MCF 10A (cell line): Measurements from ENCODE around the gene PBX1. TPM values are rescaled to one million over a fixed set of nuclear protein-coding genes. Genes with fewer than 3 reads are reported as not detected.

Experiments
- BruUV-seq: library from RNA; stranded (reverse); fragments of 400-500 nt; replicated peaks from 2 replicates; lab custom pipeline; 2021; lab: Mats Ljungman, UMichigan
- CTCF ChIA-PET: fragments of 300-600 bp; sonication (Branson Sonifier 250); formaldehyde crosslinking; extraction: SDS; loops from one replicate; lab custom pipeline; 2021; ENCODE audit warnings: antibody characterized with exemption, inconsistent platforms; lab: Yijun Ruan, JAX
- POLR2A ChIA-PET: fragments of 300-600, 350-650 bp; sonication (Branson Sonifier 250); formaldehyde crosslinking; extraction: SDS; loops from one replicate; lab custom pipeline; 2020; ENCODE audit warnings: antibody characterized with exemption, inconsistent platforms; lab: Yijun Ruan, JAX
- DNase-seq: peaks from one replicate; pipeline ENCODE4 v3.0.0-alpha.2; 2018; ENCODE audit not compliant: unreplicated experiment
- H3K27ac Mint-ChIP-seq: one replicate; pipeline ENCODE4 v1.8.0; 2022; ENCODE audit warnings: mild to moderate bottlenecking, low read depth, mixed read lengths; ENCODE audit not compliant: unreplicated experiment
- H3K27me3 Mint-ChIP-seq: one replicate; pipeline ENCODE4 v1.8.0; 2022; ENCODE audit warnings: mixed read lengths; ENCODE audit not compliant: insufficient read depth, unreplicated experiment
- H3K36me3 Mint-ChIP-seq: one replicate; pipeline ENCODE4 v1.8.0; 2022; ENCODE audit warnings: mild to moderate bottlenecking, moderate library complexity, mixed read lengths; ENCODE audit not compliant: insufficient read depth, unreplicated experiment
- H3K4me1 Mint-ChIP-seq: one replicate; pipeline ENCODE4 v1.8.0; 2022; ENCODE audit warnings: mixed read lengths; ENCODE audit not compliant: insufficient read depth, unreplicated experiment
- H3K4me3 Mint-ChIP-seq: one replicate; pipeline ENCODE4 v1.8.0; 2022; ENCODE audit warnings: mild to moderate bottlenecking, moderate library complexity, mixed read lengths; ENCODE audit not compliant: unreplicated experiment
- H3K9me3 Mint-ChIP-seq: one replicate; pipeline ENCODE4 v1.8.0; 2022; ENCODE audit warnings: mixed read lengths; ENCODE audit not compliant: unreplicated experiment
- CTCF ChIP-seq: fragments of 200-600 bp; IDR thresholded peaks from one replicate; pipeline ENCODE4 v1.8.0; 2022; ENCODE audit warnings: antibody characterized with exemption, mild to moderate bottlenecking; ENCODE audit not compliant: unreplicated experiment
- intact Hi-C: fragments of 100-400 bp; cut with micrococcal nuclease; formaldehyde crosslinking; loops from 2 replicates; pipeline ENCODE4 v1.14.1; 2022
- total RNA-seq: library from RNA; stranded (reverse); gene quantifications from 2 replicates; pipeline ENCODE4 v1.2.3, GENCODE V29; 2022

Gene PBX1
- total RNA-seq, 1 experiment from 2014 or later, result 5.8 TPM

GRCh38 chr1:164745736-164746135, 186.8 kb downstream of the PBX1 start:
- H3K9me3 Mint-ChIP-seq, result no peaks in the 10 kb centered on the region
- no peak overlapping the region for H3K4me3 Mint-ChIP-seq
- TF ChIP-seq CTCF, result no peak
- H3K27ac Mint-ChIP-seq, result peak overlapping the region; percentile 23
- intact Hi-C loops, result no loop called here
- H3K27me3 Mint-ChIP-seq, result no peaks in the 10 kb centered on the region
- no peak for DNase-seq
- CTCF ChIA-PET, result interaction anchor here (0.7 to 1.8 kb wide), 3 partner anchors 9 to 22 kb away, joined by 3 to 5 read pairs (median 4); no protein-coding TSS in a partner anchor
- no TSS peak for BruUV-seq
- H3K4me1 Mint-ChIP-seq, result no peaks in the 10 kb centered on the region
- H3K36me3 Mint-ChIP-seq, result no peaks in the 10 kb centered on the region
- POLR2A ChIA-PET, result interaction anchor here (0.7 to 1.1 kb wide), 3 partner anchors 9 to 1410 kb away, joined by 3 read pairs; no protein-coding TSS in a partner anchor

GRCh38 chr1:164746632-164747031, 187.6 kb downstream of the PBX1 start:
- no peak for DNase-seq
- BruUV-seq, result no TSS peak
- H3K4me1 Mint-ChIP-seq, result no peaks in the 10 kb centered on the region
- H3K36me3 Mint-ChIP-seq, result no peaks in the 10 kb centered on the region
- no peak overlapping the region for H3K27ac Mint-ChIP-seq
- H3K9me3 Mint-ChIP-seq, result no peaks in the 10 kb centered on the region
- H3K27me3 Mint-ChIP-seq, result no peaks in the 10 kb centered on the region
- intact Hi-C loops, result no loop called here
- CTCF ChIA-PET, result interaction anchor here (0.5 to 1.2 kb wide), 4 partner anchors 8 to 169 kb away, joined by 3 read pairs; no protein-coding TSS in a partner anchor
- POLR2A ChIA-PET, result interaction anchor here (0.7 to 2.6 kb wide), 6 partner anchors 9 to 1250 kb away, joined by 3 to 8 read pairs (median 3); no protein-coding TSS in a partner anchor
- TF ChIP-seq CTCF, result no peak
- H3K4me3 Mint-ChIP-seq, result no peak overlapping the region

- Mint-ChIP-seq H3K27me3 (no peaks in the 10 kb centered on the region), H3K4me3 (no peak overlapping the region), H3K4me1 (peaks cover 8% of the 10 kb centered on the region), H3K9me3 (no peaks in the 10 kb centered on the region), H3K36me3 (no peaks in the 10 kb centered on the region), H3K27ac (peak overlapping the region; percentile 17)
- DNase-seq, result peak; percentile 78
- BruUV-seq, result no TSS peak
- ChIA-PET POLR2A (interaction anchor here (1.3 to 2.6 kb wide), 2 partner anchors 13 to 20 kb away, joined by 3 to 8 read pairs; no protein-coding TSS in a partner anchor), CTCF (interaction anchor here (0.7 to 0.8 kb wide), 3 partner anchors 13 to 42 kb away, joined by 3 to 4 read pairs (median 3); no protein-coding TSS in a partner anchor)
- no peak for TF ChIP-seq CTCF
- intact Hi-C loops, result no loop called here
Measured at GRCh38 chr1:164748253-164748899, 189.4 kb downstream of the PBX1 start.

GRCh38 chr1:164753521-164754077, 194.6 kb downstream of the PBX1 start:
- Mint-ChIP-seq H3K4me1 (peaks cover 8% of the 10 kb centered on the region), H3K36me3 (no peaks in the 10 kb centered on the region)

More at GRCh38 chr1:164753521-164754077, 194.6 kb downstream of the PBX1 start:
- DNase-seq, result no peak
- intact Hi-C loops, result no loop called here
- no peaks in the 10 kb centered on the region for H3K27me3 Mint-ChIP-seq
- no peak overlapping the region for H3K27ac Mint-ChIP-seq
- CTCF ChIA-PET, result interaction anchor here (0.9 kb wide), 1 partner anchor 9 kb away, joined by 3 read pairs; no protein-coding TSS in a partner anchor
- POLR2A ChIA-PET, result no interaction called here
- H3K9me3 Mint-ChIP-seq, result no peaks in the 10 kb centered on the region
- BruUV-seq, result no TSS peak
- no peak overlapping the region for H3K4me3 Mint-ChIP-seq
- no peak for TF ChIP-seq CTCF
